Right lung (tissue), 5 donors: ENCODE data around the gene NCOA7. TPM values are rescaled to one million over a fixed set of nuclear protein-coding genes. Genes with fewer than 3 reads are reported as not detected.
A peak's percentile ranks its signal among the peaks of the same experiment; 100 is the strongest.
"Not testable (repeated sequence)": the region's sequence is repeated elsewhere in the genome, so short reads cannot be mapped to it uniquely, and the experiment has no call there.

ENCODE experiments used
- DNase-seq, 2 donors: peaks; one replicate each; pipeline ENCODE4 v3.0.0-alpha.2; 2013
- polyA plus RNA-seq, 5 donors: library from polyadenylated mRNA; unstranded; fragments of 120-200 nt; gene quantifications; one replicate each; pipeline versions ENCODE4 v1.2.1 to v1.2.3, GENCODE V29; 2013; ENCODE audit warnings: inconsistent platforms in 1 of 5, low replicate concordance in 1 of 5; ENCODE audit not compliant: insufficient read length in 5 of 5, insufficient read depth in 1 of 5

Gene NCOA7
- polyA plus RNA-seq, 5 donors: 14.1 to 20.5 (median 20.0) TPM

GRCh38 chr6:125945378-125946141, 154.8 kb downstream of the NCOA7 start:
- DNase-seq: no peak

DNA sequence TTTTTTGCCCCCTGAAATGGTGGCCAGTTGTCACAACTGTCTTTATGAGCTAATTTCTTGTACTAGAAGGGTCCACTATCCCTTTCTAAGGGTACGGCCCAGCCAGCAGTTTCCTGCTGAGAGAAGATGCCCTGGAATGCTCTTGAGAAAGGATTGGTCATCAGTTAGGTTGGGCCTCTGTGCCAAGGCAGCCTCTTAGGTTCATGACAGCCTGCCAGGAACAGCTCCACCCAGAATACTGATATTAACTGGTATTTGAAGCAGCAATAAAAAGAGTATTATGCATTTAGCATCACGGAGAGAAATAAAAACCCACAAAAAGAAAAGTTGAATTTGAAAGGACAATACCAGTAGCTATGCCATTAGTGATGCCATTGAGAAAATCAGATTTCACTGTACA, 156.9 kb downstream of the NCOA7 start:
- no peak for DNase-seq

DNA sequence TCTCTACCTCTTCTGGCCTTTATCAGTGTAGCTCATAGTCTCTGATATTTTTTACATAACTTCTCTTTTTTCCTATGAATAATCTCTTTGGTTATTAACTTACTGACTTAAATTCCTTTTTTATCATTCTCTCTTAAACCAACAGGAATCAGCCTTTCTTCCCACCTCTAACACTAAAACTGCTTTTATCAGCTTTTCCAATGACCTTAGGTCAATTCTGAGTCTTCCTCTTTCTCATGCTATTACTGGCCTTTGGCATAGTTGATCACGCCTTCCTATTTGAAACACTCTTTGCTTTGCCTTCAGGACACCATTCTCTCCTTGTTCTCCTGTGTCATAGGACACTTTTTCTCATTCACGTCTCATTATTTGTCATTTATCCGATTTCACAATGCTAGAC, 157.7 kb downstream of the NCOA7 start:
- no peak for DNase-seq

GRCh38 chr6:125949069-125949468, 158.3 kb downstream of the NCOA7 start:
- DNase-seq: no peak

DNA sequence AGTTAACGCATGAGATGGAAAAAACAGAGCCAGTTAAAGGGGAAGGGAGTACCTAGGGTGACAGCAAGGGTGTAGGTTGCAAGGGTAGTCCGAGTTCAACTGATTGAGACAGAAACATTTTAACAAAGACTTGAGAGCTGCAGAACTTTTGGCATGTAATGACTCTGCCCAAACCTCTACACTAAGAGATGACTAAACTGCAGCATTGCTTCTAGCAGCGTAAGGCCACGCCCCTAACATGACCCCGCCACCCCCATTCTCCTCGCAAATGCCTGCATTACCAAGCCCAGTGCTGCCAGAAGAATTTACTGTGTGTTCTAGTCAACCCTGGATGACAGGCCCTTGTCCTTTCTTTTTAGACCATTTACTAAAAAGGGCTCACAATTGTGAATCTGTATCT, 159.5 kb downstream of the NCOA7 start:
- no peak for DNase-seq

GRCh38 chr6:125950716-125951115, 160.0 kb downstream of the NCOA7 start:
- DNase-seq: not testable (repeated sequence)

DNA sequence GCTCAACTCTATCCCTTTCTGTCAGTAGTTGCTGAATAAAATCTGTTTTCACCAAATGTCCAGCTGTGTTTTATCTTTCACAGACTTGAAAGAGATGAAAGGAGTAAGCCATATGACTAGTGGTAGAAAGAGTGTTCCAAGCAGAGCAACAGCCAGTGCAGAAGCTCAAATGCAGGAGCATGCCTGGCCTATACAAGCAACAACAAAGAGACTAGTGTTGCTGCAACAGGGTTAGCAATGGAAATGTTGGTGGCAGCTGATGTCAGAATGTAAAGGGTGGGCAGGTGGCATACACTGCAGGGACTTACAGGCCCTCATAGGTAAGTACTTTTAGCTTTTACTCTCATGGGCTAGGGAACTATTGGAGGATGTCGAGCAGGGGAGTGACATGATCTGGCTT, 160.6 kb downstream of the NCOA7 start:
- no peak for DNase-seq

- no peak for DNase-seq
These were observed 162.2 kb downstream of the NCOA7 start for GRCh38 chr6:125952764-125953501.

GRCh38 chr6:125953502-125953875, 162.7 kb downstream of the NCOA7 start:
- no peak for DNase-seq

DNA sequence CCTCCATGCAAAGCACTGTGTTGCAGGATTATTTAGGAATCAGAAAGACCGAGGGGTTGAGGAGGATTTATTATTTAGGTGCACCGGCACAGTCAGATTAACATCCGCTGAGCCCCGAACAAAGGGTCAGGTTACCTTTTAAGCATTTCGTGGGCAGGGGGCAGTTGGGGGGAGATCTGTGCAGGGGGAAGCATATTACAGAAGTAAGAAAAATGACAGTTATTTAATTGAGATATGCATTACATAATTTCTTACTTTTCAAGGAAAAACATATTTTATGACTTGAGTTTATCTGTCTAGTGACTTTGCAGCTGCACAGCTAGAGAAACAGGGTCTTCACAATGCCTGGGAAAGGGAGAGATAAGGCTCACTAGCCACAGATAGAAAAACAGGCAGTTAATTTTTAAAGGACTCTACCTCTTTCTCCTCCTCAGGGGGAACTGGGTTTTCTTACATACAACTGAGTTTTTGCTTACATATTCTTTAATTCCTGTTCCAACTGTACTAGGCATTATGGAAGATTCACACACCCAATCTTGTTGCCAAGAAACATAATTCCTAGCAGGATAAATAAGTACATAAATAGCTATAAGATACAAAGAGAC, 164.1 kb downstream of the NCOA7 start:
- no peak for DNase-seq

DNA sequence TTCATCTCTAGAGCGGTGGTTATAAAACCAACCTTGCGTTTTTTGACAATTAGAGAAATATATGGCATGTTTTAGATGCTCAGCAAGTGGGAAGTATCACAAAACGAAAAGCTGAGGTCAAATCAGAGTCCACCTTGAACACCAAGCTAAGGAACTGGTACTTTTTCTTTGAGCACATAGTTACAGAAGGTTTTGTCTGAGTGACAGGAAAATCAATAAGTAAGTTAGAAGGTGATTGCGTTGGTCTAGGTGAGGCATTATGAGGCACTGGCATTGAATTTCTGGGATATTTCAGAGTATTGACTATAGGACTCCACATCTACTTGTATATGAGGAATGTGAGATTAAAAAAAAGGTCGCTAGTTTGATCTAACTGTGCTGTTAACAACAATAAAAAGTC, 165.2 kb downstream of the NCOA7 start:
- no peak for DNase-seq

- DNase-seq: peak; percentile 97 to 98
These were observed 166.0 kb downstream of the NCOA7 start, which contains the start of gene HINT3 for GRCh38 chr6:125956506-125957390. TSS of gene HINT3 (plus strand) at chr6:125956770. CDS start at chr6:125956978, 208 bp downstream.

DNA sequence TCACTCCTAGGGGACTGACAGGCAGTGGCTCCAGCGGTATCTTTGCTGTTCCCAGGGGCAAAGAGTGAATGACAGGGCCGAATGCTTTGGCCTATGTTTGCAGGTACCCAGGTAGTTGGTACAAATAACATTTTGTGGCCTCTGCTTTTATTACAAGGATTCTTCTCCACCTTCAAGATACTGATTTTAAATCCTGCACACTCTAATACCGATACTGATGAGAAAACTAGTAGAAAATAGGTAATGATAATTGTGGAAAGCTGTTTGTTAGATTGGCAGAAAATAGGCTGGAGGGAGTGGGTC, 166.6 kb downstream of the NCOA7 start:
- no peak for DNase-seq

DNA sequence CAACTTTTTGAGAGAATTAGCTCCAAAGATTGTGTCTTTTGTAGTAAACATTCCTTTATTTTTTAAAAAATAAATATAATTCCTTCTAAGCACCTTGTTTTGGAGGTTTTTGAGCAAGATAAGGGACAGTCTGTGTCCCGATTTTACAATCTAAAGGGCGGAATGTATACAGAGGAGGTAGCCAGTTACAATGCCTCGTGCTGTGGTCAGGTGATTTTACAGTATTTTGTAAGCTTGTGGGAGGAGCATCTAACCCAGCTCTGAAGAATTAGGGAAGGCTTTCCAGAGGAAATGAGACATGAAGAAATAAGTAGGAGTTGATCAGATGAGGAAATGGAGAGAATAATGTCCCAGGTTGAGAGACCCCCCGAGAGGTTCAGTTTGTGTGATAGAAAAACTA, 167.1 kb downstream of the NCOA7 start:
- peak in 1 of 2 donors; percentile 46 for DNase-seq

- DNase-seq: no peak
These were observed 168.3 kb downstream of the NCOA7 start for GRCh38 chr6:125959041-125959440.

- DNase-seq: no peak
These were observed 170.4 kb downstream of the NCOA7 start for GRCh38 chr6:125961117-125961516.

DNA sequence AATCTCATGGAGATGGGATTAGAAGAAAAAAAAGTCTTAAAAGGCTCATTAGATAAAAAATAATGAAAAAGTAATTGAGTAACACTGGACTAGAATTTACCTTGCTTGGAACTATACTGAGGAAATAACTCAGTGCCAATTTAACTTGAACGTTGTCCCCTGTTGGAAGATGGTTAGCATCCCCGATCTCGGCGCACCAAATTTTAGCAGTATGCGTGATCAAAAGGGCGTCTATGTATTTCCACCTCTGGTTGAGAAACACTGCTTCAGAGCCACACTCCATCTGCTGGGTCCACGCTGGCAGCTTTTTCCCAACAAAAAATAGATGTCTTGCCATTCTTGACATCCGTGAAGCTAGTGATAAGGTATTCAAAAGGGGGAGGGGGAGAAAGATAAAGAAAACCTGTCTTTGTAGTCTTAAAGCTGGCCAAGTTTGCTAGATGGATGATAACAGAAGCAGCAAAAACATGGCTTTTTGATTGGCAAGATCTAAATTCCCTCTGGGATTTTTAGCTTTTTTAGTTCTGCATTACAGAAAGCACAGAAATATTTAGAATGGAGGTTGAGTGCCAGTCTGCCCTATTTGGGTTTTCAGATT, 172.2 kb downstream of the NCOA7 start:
- no peak for DNase-seq

DNA sequence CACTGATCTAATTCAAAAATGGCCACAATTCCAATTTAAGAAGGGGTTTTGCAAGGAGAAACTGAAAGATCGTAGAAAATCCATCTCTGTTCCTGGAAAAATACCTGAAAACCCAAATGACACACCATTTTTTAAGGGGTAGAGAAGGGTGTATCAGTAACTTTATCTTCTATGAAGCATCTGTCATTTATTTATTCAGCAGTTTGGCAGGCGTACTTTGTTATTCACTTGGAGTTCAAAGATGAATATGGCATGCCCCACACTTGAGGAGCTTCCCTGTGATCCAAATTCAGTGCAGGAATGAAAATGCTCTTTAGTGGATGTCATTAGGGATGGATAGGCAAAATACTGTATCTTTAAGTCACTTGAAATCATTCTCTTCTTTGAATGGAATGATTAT, 173.1 kb downstream of the NCOA7 start:
- no peak for DNase-seq

DNA sequence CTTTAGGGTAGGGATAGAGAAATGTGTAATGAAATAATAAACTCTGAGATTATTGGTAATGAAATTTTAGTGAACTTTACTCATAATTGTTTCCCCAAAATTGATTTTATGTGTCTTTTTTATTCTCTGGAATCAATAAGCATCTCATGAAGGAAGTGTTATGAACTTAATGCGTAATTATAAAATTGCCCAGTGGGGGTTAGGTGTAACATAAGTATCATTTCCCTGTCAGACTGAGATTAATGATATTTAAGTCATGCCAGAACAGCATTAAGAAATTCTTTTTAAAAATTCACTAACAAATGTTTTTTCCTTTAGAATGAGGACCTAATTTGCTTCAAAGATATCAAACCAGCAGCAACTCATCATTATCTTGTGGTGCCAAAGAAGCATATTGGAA, 175.8 kb downstream of the NCOA7 start:
- DNase-seq: no peak

DNA sequence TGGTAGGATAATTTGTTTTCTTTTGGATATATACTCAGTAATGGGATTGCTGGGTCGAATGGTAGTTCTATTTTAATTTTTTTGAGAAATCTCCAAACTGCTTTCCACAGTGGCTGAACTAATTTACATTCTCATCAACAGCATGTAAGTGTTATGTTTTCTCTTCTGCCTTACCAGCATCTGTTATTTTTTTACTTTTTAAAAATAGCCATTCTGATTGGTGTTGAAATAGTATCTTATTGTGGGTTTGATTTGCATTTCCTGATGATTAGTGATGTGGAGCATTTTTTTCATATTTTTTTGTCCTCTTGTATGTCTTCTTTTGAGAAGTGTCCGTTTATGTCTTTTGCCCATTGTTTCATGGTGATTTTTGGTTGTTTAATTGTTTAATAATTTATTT, 177.7 kb downstream of the NCOA7 start:
- no peak for DNase-seq

DNA sequence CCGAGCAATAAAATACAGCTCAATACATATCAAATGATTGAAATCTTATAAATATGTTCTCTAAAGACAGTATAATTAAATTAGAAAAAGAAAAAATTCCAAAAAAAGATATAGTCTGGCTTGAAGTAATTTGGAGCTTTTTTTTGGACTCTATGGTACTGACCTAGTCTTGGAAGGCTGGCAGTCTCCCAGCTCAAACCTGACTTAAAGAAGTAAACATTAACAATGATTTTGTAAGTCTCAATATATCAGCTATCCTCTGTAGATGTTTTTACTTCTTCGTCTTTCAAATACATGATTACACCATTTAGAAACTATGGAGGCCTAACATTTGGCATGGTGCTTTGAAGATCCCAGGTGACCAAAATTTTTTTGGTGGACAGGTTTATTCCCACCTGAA, 180.0 kb downstream of the NCOA7 start:
- no peak for DNase-seq

GRCh38 chr6:125972478-125972877, 181.7 kb downstream of the NCOA7 start:
- not testable (repeated sequence) for DNase-seq
